HCT116 (cell line): ENCODE measurements around the gene ZNF462. TPM values are rescaled to one million over a fixed set of nuclear protein-coding genes. Genes with fewer than 3 reads are reported as not detected.

Experiments used
- ATAC-seq: fragments of 200-7000 bp; cut with Tn5 transposase; 2 replicates; pipeline ENCODE4 v1.9.1; 2020; ENCODE audit warnings: mild to moderate bottlenecking, moderate library complexity
- BruUV-seq: library from RNA; stranded (reverse); fragments of 400-500 nt; replicated peaks from 2 replicates; lab custom pipeline; 2021; lab: Mats Ljungman, UMichigan
- CTCF ChIA-PET: fragments of 300-600 bp; sonication (Branson Sonifier 250); formaldehyde crosslinking; loops from one replicate; lab custom pipeline; 2021; ENCODE audit warnings: antibody characterized with exemption; lab: Charles Lee
- POLR2A ChIA-PET: fragments of 300-600, 350-600 bp; sonication (Branson Sonifier 250); formaldehyde crosslinking; loops from one replicate; lab custom pipeline; 2021; ENCODE audit warnings: antibody characterized with exemption; lab: Charles Lee
- RAD21 ChIA-PET, 2 experiments: fragments of 300-600 bp; sonication (Branson Sonifier 250); formaldehyde crosslinking; loops; one replicate each; lab custom pipeline; 2023; ENCODE audit warnings: low total read pairs in 2 of 2; ENCODE audit not compliant: uncharacterized antibody in 2 of 2, unreplicated experiment in 2 of 2, low non-redundant PET in 1 of 2; lab: Charles Lee
- DNase-seq: peaks from one replicate; pipeline ENCODE4 v3.0.0-alpha.2; 2010; ENCODE audit warnings: low read depth, low spot score
- H2AFZ ChIP-seq: fragments of 200-600 bp; shearing (Covaris generic), sonication (generic); 2 replicates; pipeline ENCODE4 v1.6.1; 2017; ENCODE audit warnings: low read depth, mixed run types, mixed read lengths, antibody characterized with exemption, low read length; ENCODE audit not compliant: poor library complexity, severe bottlenecking
- H3K27ac ChIP-seq: 2 replicates; pipeline ENCODE4 v1.5.1; 2012; ENCODE audit warnings: low read depth, low read length
- H3K27me3 ChIP-seq: fragments of 200-600 bp; sonication (generic); 2 replicates; pipeline ENCODE4 v1.6.1; 2016; ENCODE audit warnings: mixed run types, low read length, mixed read lengths; ENCODE audit not compliant: insufficient read depth
- H3K36me3 ChIP-seq, 2 experiments: fragments of 200-500 bp in 1 of 2; fragments of 200-600 bp in 1 of 2; sonication (Bioruptor generic) in 1 of 2; sonication (generic) in 1 of 2; 2 replicates each; pipeline versions ENCODE4 v1.5.1 to v1.6.1; 2014 to 2016; ENCODE audit warnings: low read length in 2 of 2, inconsistent platforms in 1 of 2, mixed read lengths in 1 of 2, mixed run types in 1 of 2; ENCODE audit not compliant: insufficient read depth in 2 of 2, control insufficient read depth in 1 of 2
- H3K4me1 ChIP-seq, 2 experiments: fragments of 200-600 bp in 1 of 2; sonication (generic) in 1 of 2; 2 replicates each; pipeline versions ENCODE4 v1.5.1 to v1.6.1; 2012 to 2017; ENCODE audit warnings: low read length in 2 of 2, inconsistent platforms in 1 of 2, mild to moderate bottlenecking in 1 of 2, mixed read lengths in 1 of 2, mixed run types in 1 of 2, moderate library complexity in 1 of 2; ENCODE audit not compliant: insufficient read depth in 2 of 2, control insufficient read depth in 1 of 2
- H3K4me2 ChIP-seq: fragments of 200-600 bp; sonication (generic); 2 replicates; pipeline ENCODE4 v1.6.1; 2017; ENCODE audit warnings: mixed run types, low read length, mixed read lengths
- H3K4me3 ChIP-seq, 2 experiments: fragments of 200-600 bp in 1 of 2; sonication (generic) in 1 of 2; replicated peaks in 1 of 2; 2 replicates each; pipeline ENCODE4 v1.5.1; 2011 to 2016; ENCODE audit warnings: low read length in 2 of 2, control low read depth in 1 of 2, low read depth in 1 of 2, mild to moderate bottlenecking in 1 of 2, mixed read lengths in 1 of 2, mixed run types in 1 of 2
- H3K79me2 ChIP-seq: fragments of 200-600 bp; sonication (generic); 2 replicates; pipeline ENCODE4 v1.6.1; 2017; ENCODE audit warnings: mild to moderate bottlenecking, mixed run types, low read length, moderate library complexity, mixed read lengths; ENCODE audit not compliant: insufficient read depth
- H3K9ac ChIP-seq: fragments of 200-600 bp; sonication (generic); 2 replicates; pipeline ENCODE4 v1.6.1; 2016; ENCODE audit warnings: low read length, mixed read lengths
- H3K9me2 ChIP-seq: fragments of 200-600 bp; sonication (generic), shearing (Covaris generic); 2 replicates; pipeline ENCODE4 v1.6.1; 2017; ENCODE audit warnings: mixed run types, mild to moderate bottlenecking, moderate library complexity; ENCODE audit not compliant: insufficient read depth
- H3K9me3 ChIP-seq, 2 experiments: fragments of 200-500 bp in 1 of 2; fragments of 200-600 bp in 1 of 2; sonication (Bioruptor generic) in 1 of 2; sonication (generic) in 1 of 2; 2 replicates each; pipeline ENCODE4 v1.6.1; 2014 to 2017; ENCODE audit warnings: low read length in 2 of 2, mixed read lengths in 2 of 2, inconsistent platforms in 1 of 2, low read depth in 1 of 2, mild to moderate bottlenecking in 1 of 2, mixed run types in 1 of 2, moderate library complexity in 1 of 2; ENCODE audit not compliant: control insufficient read depth in 1 of 2, insufficient read depth in 1 of 2
- H4K20me1 ChIP-seq: fragments of 200-600 bp; sonication (generic), shearing (Covaris generic); 2 replicates; pipeline ENCODE4 v1.6.1; 2017; ENCODE audit warnings: mixed run types, mild to moderate bottlenecking, moderate library complexity; ENCODE audit not compliant: insufficient read depth
- CBX3 ChIP-seq: IDR thresholded peaks from 2 replicates; pipeline ENCODE4 v1.6.1; 2012; ENCODE audit warnings: low read depth
- EZH2 ChIP-seq: fragments of 200-600 bp; sonication (generic); IDR thresholded peaks from 2 replicates; pipeline ENCODE4 v1.6.1; 2017; ENCODE audit warnings: antibody characterized with exemption, mixed run types
- EZH2phosphoT487 ChIP-seq: fragments of 200-600 bp; IDR thresholded peaks from 2 replicates; pipeline ENCODE4 v1.6.1; 2018; ENCODE audit warnings: antibody characterized with exemption, borderline replicate concordance
- POLR2A ChIP-seq: IDR thresholded peaks from 2 replicates; pipeline ENCODE4 v1.7.0; 2011; ENCODE audit warnings: borderline replicate concordance; ENCODE audit not compliant: insufficient read depth, insufficient read length; ENCODE audit errors: extremely low read depth
- TCF7L2 ChIP-seq: IDR thresholded peaks from 2 replicates; pipeline ENCODE4 v1.7.0; 2011; ENCODE audit warnings: borderline replicate concordance, inconsistent platforms; ENCODE audit not compliant: insufficient read depth, insufficient read length; ENCODE audit errors: extremely low read depth
- ZFX ChIP-seq: fragments of 450-650 bp; IDR thresholded peaks from 2 replicates; pipeline ENCODE4 v1.6.1; 2017
- intact Hi-C: fragments of 100-400 bp; cut with micrococcal nuclease; formaldehyde crosslinking; loops from 2 replicates; pipeline ENCODE4 v1.10.0; 2022
- total RNA-seq: library from RNA; stranded (reverse); gene quantifications from one replicate; pipeline ENCODE4 v1.2.1, GENCODE V29; 2021; ENCODE audit not compliant: unreplicated experiment
- TF ChIP-seq, protein P1 (sequence below): IDR thresholded peaks from 2 replicates; pipeline ENCODE4 v1.6.1; 2012; ENCODE audit warnings: low read depth

The ZNF462 gene
- total RNA-seq, 1 experiment from 2014 or later, result 18.1 TPM

GRCh38 chr9:106830527-106831150, 32.3 kb upstream of the ZNF462 start:
- ChIA-PET POLR2A (no interaction called here), RAD21 (no interaction called here), CTCF (no interaction called here)
- DNase-seq, result no peak
- no peak overlapping the region for H3K27ac ChIP-seq
- no peak for TF ChIP-seq EZH2
- TF ChIP-seq, protein P1, sequence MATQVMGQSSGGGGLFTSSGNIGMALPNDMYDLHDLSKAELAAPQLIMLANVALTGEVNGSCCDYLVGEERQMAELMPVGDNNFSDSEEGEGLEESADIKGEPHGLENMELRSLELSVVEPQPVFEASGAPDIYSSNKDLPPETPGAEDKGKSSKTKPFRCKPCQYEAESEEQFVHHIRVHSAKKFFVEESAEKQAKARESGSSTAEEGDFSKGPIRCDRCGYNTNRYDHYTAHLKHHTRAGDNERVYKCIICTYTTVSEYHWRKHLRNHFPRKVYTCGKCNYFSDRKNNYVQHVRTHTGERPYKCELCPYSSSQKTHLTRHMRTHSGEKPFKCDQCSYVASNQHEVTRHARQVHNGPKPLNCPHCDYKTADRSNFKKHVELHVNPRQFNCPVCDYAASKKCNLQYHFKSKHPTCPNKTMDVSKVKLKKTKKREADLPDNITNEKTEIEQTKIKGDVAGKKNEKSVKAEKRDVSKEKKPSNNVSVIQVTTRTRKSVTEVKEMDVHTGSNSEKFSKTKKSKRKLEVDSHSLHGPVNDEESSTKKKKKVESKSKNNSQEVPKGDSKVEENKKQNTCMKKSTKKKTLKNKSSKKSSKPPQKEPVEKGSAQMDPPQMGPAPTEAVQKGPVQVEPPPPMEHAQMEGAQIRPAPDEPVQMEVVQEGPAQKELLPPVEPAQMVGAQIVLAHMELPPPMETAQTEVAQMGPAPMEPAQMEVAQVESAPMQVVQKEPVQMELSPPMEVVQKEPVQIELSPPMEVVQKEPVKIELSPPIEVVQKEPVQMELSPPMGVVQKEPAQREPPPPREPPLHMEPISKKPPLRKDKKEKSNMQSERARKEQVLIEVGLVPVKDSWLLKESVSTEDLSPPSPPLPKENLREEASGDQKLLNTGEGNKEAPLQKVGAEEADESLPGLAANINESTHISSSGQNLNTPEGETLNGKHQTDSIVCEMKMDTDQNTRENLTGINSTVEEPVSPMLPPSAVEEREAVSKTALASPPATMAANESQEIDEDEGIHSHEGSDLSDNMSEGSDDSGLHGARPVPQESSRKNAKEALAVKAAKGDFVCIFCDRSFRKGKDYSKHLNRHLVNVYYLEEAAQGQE, result no peak
- no peak for TF ChIP-seq CBX3
- no peak for TF ChIP-seq TCF7L2
- no peak for TF ChIP-seq ZFX
- TF ChIP-seq POLR2A, result no peak
- TF ChIP-seq EZH2phosphoT487, result no peak
- no TSS peak for BruUV-seq
- H4K20me1 ChIP-seq, result no peaks in the 10 kb centered on the region
- no peaks in the 10 kb centered on the region for H3K9me3 ChIP-seq
- no peaks in the 10 kb centered on the region for H3K27me3 ChIP-seq
- no peaks in the 10 kb centered on the region for H3K4me1 ChIP-seq
- no peaks in the 10 kb centered on the region for H3K9me2 ChIP-seq
- no peak overlapping the region for H3K9ac ChIP-seq
- no peak for ATAC-seq
- H3K4me3 ChIP-seq, result no peak overlapping the region
- intact Hi-C loops, result no loop called here
- H2AFZ ChIP-seq, result no peak overlapping the region
- no peaks in the 10 kb centered on the region for H3K79me2 ChIP-seq
- H3K36me3 ChIP-seq, result no peaks in the 10 kb centered on the region
- H3K4me2 ChIP-seq, result no peak overlapping the region
